K562 (cell line): ENCODE measurements around the gene POM121. TPM values are rescaled to one million over a fixed set of nuclear protein-coding genes. Genes with fewer than 3 reads are reported as not detected.
"Not testable (repeated sequence)": the region's sequence is repeated elsewhere in the genome, so short reads cannot be mapped to it uniquely, and the experiment has no call there.

Experiments used
- ATAC-seq: fragments of 200-7000 bp; cut with Tn5 transposase; 3 replicates; pipeline ENCODE4 v1.9.1; 2020; ENCODE audit warnings: moderate library complexity
- BruUV-seq: library from RNA; stranded (reverse); fragments of 400-500 nt; replicated peaks from 2 replicates; lab custom pipeline; 2021; lab: Mats Ljungman, UMichigan
- CTCF ChIA-PET: fragments of 300-600 bp; formaldehyde crosslinking; extraction: SDS; loops from one replicate; lab custom pipeline; 2021; ENCODE audit warnings: low intra/inter-chr PET ratio; lab: Yijun Ruan, JAX
- POLR2A ChIA-PET: fragments of 300-600, 350-650 bp; sonication (Branson Sonifier 250); formaldehyde crosslinking; extraction: SDS; loops from one replicate; lab custom pipeline; 2021; ENCODE audit warnings: antibody characterized with exemption, inconsistent platforms; lab: Yijun Ruan, JAX
- DNase-seq, 4 experiments: peaks; one replicate each; pipeline versions ENCODE4 v3.0.0 to v3.0.0-alpha.2; 2011 to 2018; ENCODE audit warnings: low spot score in 3 of 4, mixed read lengths in 3 of 4; ENCODE audit errors: extremely low read depth in 1 of 4
- FAIRE-seq: peaks from 2 replicates; lab custom pipeline; 2011; peaks lifted over from hg19 to GRCh38; lab: Jason Lieb, UNC
- H2AFZ ChIP-seq: 2 replicates; pipeline ENCODE4 v1.6.0; 2011; ENCODE audit warnings: low read depth, low read length, control low read depth, inconsistent platforms
- H3K27ac ChIP-seq: fragments of 200-600 bp; 3 replicates; pipeline ENCODE4 v1.8.0; 2011; ENCODE audit warnings: low read depth, mild to moderate bottlenecking, control low read depth, inconsistent platforms, low read length, moderate library complexity, mixed read lengths; ENCODE audit errors: extremely low read depth
- H3K27me3 ChIP-seq, 2 experiments: fragments of 300-600 bp in 1 of 2; 2 replicates in 1 of 2; 3 replicates in 1 of 2; pipeline versions ENCODE4 v1.6.0 to v1.8.0; 2011; ENCODE audit warnings: inconsistent platforms in 2 of 2, low read length in 2 of 2, mild to moderate bottlenecking in 1 of 2, mixed read lengths in 1 of 2, moderate library complexity in 1 of 2; ENCODE audit not compliant: control insufficient read depth in 2 of 2, insufficient read depth in 2 of 2
- H3K36me3 ChIP-seq: fragments of 300-600 bp; 3 replicates; pipeline ENCODE4 v1.8.0; 2011; ENCODE audit warnings: mild to moderate bottlenecking, low read length, inconsistent platforms; ENCODE audit not compliant: control insufficient read depth, insufficient read depth
- H3K4me1 ChIP-seq, 2 experiments: fragments of 200-600 bp in 1 of 2; replicated peaks in 1 of 2; 2 replicates in 1 of 2; 3 replicates in 1 of 2; pipeline versions ENCODE4 v1.5.1 to v1.8.0; 2011; ENCODE audit warnings: inconsistent platforms in 2 of 2, low read length in 2 of 2, mild to moderate bottlenecking in 1 of 2, mixed read lengths in 1 of 2, moderate library complexity in 1 of 2; ENCODE audit not compliant: control insufficient read depth in 2 of 2, insufficient read depth in 2 of 2
- H3K4me2 ChIP-seq: 2 replicates; pipeline ENCODE4 v1.6.1; 2011; ENCODE audit warnings: low read length, control low read depth, inconsistent platforms, mixed read lengths; ENCODE audit not compliant: insufficient read depth
- H3K4me3 ChIP-seq: fragments of 200-600 bp; sonication (generic), shearing (Covaris generic); 2 replicates; pipeline ENCODE4 v1.5.1; 2016; ENCODE audit warnings: control low read depth, inconsistent platforms
- H3K79me2 ChIP-seq: fragments of 200-600 bp; 3 replicates; pipeline ENCODE4 v1.8.0; 2011; ENCODE audit warnings: low read length, inconsistent platforms; ENCODE audit not compliant: control insufficient read depth, insufficient read depth
- H3K9ac ChIP-seq, 2 experiments: 2 replicates each; pipeline versions ENCODE4 v1.6.0 to v1.6.1; 2011; ENCODE audit warnings: low read depth in 2 of 2, low read length in 2 of 2, control low read depth in 1 of 2, inconsistent platforms in 1 of 2, mild to moderate bottlenecking in 1 of 2, mixed read lengths in 1 of 2; ENCODE audit not compliant: insufficient read depth in 1 of 2
- H3K9me1 ChIP-seq: one replicate; pipeline ENCODE4 v1.6.0; 2011; ENCODE audit warnings: inconsistent platforms, mild to moderate bottlenecking, low read length, moderate library complexity; ENCODE audit not compliant: control insufficient read depth, insufficient read depth
- H3K9me3 ChIP-seq: replicated peaks from 2 replicates; pipeline ENCODE4 v1.5.1; 2011; ENCODE audit warnings: low read depth, low read length, inconsistent platforms; ENCODE audit not compliant: control insufficient read depth, insufficient read depth
- H4K20me1 ChIP-seq: replicated peaks from 2 replicates; pipeline ENCODE4 v1.6.1; 2011; ENCODE audit warnings: low read length, inconsistent platforms, mixed read lengths; ENCODE audit not compliant: control insufficient read depth, insufficient read depth
- CHD2 ChIP-seq: IDR thresholded peaks from 2 replicates; pipeline ENCODE4 v1.6.1; 2011; ENCODE audit warnings: low read depth, low read length
- WGBS: fragments of 100-300 bp; shearing (Covaris generic); methylation state at CpG from one replicate; pipeline ENCODE4 v1.1.6; 2016; ENCODE audit warnings: low coverage, mixed read lengths; ENCODE audit not compliant: insufficient coverage; ENCODE audit errors: missing lambda C conversion rate; 5-methylcytosine and 5-hydroxymethylcytosine counted together
- in situ Hi-C: fragments of 300-500 bp; cut with MboI; formaldehyde crosslinking; loops from 4 replicates; pipeline ENCODE4 v1.15.0; 2018; ENCODE audit warnings: inconsistent platforms, mixed read lengths
- intact Hi-C: fragments of 100-400 bp; cut with micrococcal nuclease; formaldehyde crosslinking; loops from 2 replicates; pipeline ENCODE4 v1.14.2; 2022
- polyA plus RNA-seq, 8 experiments: library from polyadenylated mRNA; depleted of rRNA in 4 of 8; stranded (reverse) in 5 of 8; unstranded in 3 of 8; fragments of >200 nt; fragmentation: Nextera tagmentation in 2 of 8; fragmentation: Illumina TruSeq in 1 of 8; extraction: Ambion mirVana in 2 of 8; extraction: Trizol in 1 of 8; gene quantifications; 2 replicates each; pipeline versions ENCODE4 v1.2.1 to v1.2.3, GENCODE V29; 2011 to 2014; ENCODE audit warnings: inconsistent platforms in 1 of 8, missing spikeins in 1 of 8
- total RNA-seq, 7 experiments: library from RNA; depleted of rRNA in 6 of 7; stranded (reverse); fragments of >200 nt in 6 of 7; fragmentation: Illumina TruSeq in 2 of 7; extraction: Trizol in 2 of 7; gene quantifications; 2 replicates each; pipeline versions ENCODE4 v1.2.1 to v1.2.3, GENCODE V29; 2011 to 2021; ENCODE audit warnings: low replicate concordance in 1 of 7

Gene POM121
- total and polyA plus RNA-seq, 9 of the 15 experiments (the other 6 are each of a cell fraction or from before 2014, with no cell fraction given) = 3.6 to 112 (median 12.5) TPM

- H3K4me3 ChIP-seq, H2AFZ ChIP-seq, DNase-seq, in situ Hi-C loops, CTCF ChIA-PET, intact Hi-C loops, BruUV-seq, ATAC-seq, H3K9me1 ChIP-seq, FAIRE-seq: not testable (repeated sequence)
- WGBS = 78% methylated on average over 6 of the region's 6 CpGs
- Histone ChIP-seq H3K36me3 (peaks cover 76% of the 10 kb centered on the region; the same call in 2 of the 3 replicates), H3K79me2 (peaks cover 53% of the 10 kb centered on the region)
- peak; percentile 65 for TF ChIP-seq CHD2
- TF ChIP-seq, all 486 proteins: peak for 1; not testable (repeated sequence) for 485
- H3K4me1 ChIP-seq, H3K9ac ChIP-seq, H3K4me2 ChIP-seq, H3K27me3 ChIP-seq, H4K20me1 ChIP-seq, H3K27ac ChIP-seq, H3K9me3 ChIP-seq, POLR2A ChIA-PET: not testable (repeated sequence)
These were observed 20.2 kb upstream of the POM121 start for GRCh38 chr7:72904740-72905139.

GRCh38 chr7:72908422-72908821 is 16.5 kb upstream of the POM121 start:
- TSS peak; percentile 11 for BruUV-seq
- CTCF ChIA-PET, FAIRE-seq, H3K4me2 ChIP-seq, in situ Hi-C loops, H2AFZ ChIP-seq, ATAC-seq, DNase-seq, H3K4me3 ChIP-seq, H3K9ac ChIP-seq, H3K4me1 ChIP-seq, H3K9me3 ChIP-seq, H3K27me3 ChIP-seq, H4K20me1 ChIP-seq, POLR2A ChIA-PET, intact Hi-C loops, H3K27ac ChIP-seq, H3K9me1 ChIP-seq: not testable (repeated sequence)
- H3K79me2 ChIP-seq = peaks cover 53% of the 10 kb centered on the region
- 87% methylated on average over 10 of the region's 10 CpGs for WGBS
- H3K36me3 ChIP-seq = peaks cover 71% of the 10 kb centered on the region; the same call in 2 of the 3 replicates

- intact Hi-C loops, POLR2A ChIA-PET, in situ Hi-C loops, H3K9ac ChIP-seq, H2AFZ ChIP-seq, H3K4me1 ChIP-seq, BruUV-seq, H4K20me1 ChIP-seq, H3K27ac ChIP-seq, H3K9me3 ChIP-seq, H3K4me3 ChIP-seq, H3K27me3 ChIP-seq, CTCF ChIA-PET, ATAC-seq, FAIRE-seq, DNase-seq, H3K9me1 ChIP-seq, H3K4me2 ChIP-seq: not testable (repeated sequence)
- H3K79me2 ChIP-seq = peaks cover 49% of the 10 kb centered on the region
- 100% methylated on average over 3 of the region's 12 CpGs for WGBS
- peaks cover 74% of the 10 kb centered on the region; the same call in 2 of the 3 replicates for H3K36me3 ChIP-seq
These were observed 13.5 kb upstream of the POM121 start for GRCh38 chr7:72911395-72911794.

GRCh38 chr7:72913750-72914149 is 11.1 kb upstream of the POM121 start:
- H3K4me3 ChIP-seq, CTCF ChIA-PET, BruUV-seq, in situ Hi-C loops, FAIRE-seq, H3K4me1 ChIP-seq, H2AFZ ChIP-seq, H3K9me1 ChIP-seq, H3K27ac ChIP-seq, H3K9ac ChIP-seq, ATAC-seq, H3K27me3 ChIP-seq, H3K4me2 ChIP-seq, intact Hi-C loops, DNase-seq, H3K9me3 ChIP-seq: not testable (repeated sequence)
- Histone ChIP-seq H4K20me1 (peaks cover 12% of the 10 kb centered on the region; the same call in 1 of the 2 replicates), H3K36me3 (peaks cover 69% of the 10 kb centered on the region), H3K79me2 (peaks cover 50% of the 10 kb centered on the region)
- WGBS = 79% methylated on average over 10 of the region's 10 CpGs
- POLR2A ChIA-PET = interaction anchor here (0.8 kb wide), 1 partner anchor 11 kb away, joined by 4 read pairs; no protein-coding TSS in a partner anchor
